Calu3 (cell line): ENCODE results near the gene CCDC15. TPM values are rescaled to one million over a fixed set of nuclear protein-coding genes. Genes with fewer than 3 reads are reported as not detected.

Experiments used
- BruUV-seq: library from RNA; stranded (reverse); fragments of 400-500 nt; replicated peaks from 2 replicates; lab custom pipeline; 2021; lab: Mats Ljungman, UMichigan
- CTCF ChIA-PET: fragments of 300-600 bp; sonication (Branson Sonifier 250); formaldehyde crosslinking; loops from one replicate; lab custom pipeline; 2022; ENCODE audit warnings: antibody characterized with exemption; lab: Charles Lee
- DNase-seq: peaks from one replicate; pipeline ENCODE4 v3.0.0; 2022
- H3K27ac Mint-ChIP-seq: one replicate; pipeline ENCODE4 v1.8.0; 2022; ENCODE audit warnings: mixed read lengths; ENCODE audit not compliant: unreplicated experiment
- H3K27me3 Mint-ChIP-seq: one replicate; pipeline ENCODE4 v1.8.0; 2022; ENCODE audit warnings: mixed read lengths; ENCODE audit not compliant: unreplicated experiment
- H3K36me3 Mint-ChIP-seq: one replicate; pipeline ENCODE4 v1.8.0; 2022; ENCODE audit warnings: mild to moderate bottlenecking, moderate library complexity, mixed read lengths; ENCODE audit not compliant: insufficient read depth, unreplicated experiment
- H3K4me1 Mint-ChIP-seq: one replicate; pipeline ENCODE4 v1.8.0; 2022; ENCODE audit warnings: mild to moderate bottlenecking, low read depth, mixed read lengths; ENCODE audit not compliant: unreplicated experiment
- H3K4me3 Mint-ChIP-seq: one replicate; pipeline ENCODE4 v1.8.0; 2022; ENCODE audit warnings: mild to moderate bottlenecking, low read depth, moderate library complexity, mixed read lengths; ENCODE audit not compliant: unreplicated experiment
- H3K9me3 Mint-ChIP-seq: one replicate; pipeline ENCODE4 v1.8.0; 2022; ENCODE audit warnings: low read depth, mixed read lengths; ENCODE audit not compliant: unreplicated experiment
- CTCF ChIP-seq: fragments of 200-600 bp; IDR thresholded peaks from one replicate; pipeline ENCODE4 v1.8.0; 2022; ENCODE audit warnings: antibody characterized with exemption; ENCODE audit not compliant: unreplicated experiment
- intact Hi-C: fragments of 100-400 bp; cut with micrococcal nuclease; formaldehyde crosslinking; loops from one replicate; pipeline ENCODE4 v1.10.0; 2022; ENCODE audit not compliant: unreplicated experiment
- total RNA-seq: library from RNA; stranded (reverse); gene quantifications from 2 replicates; pipeline ENCODE4 v1.2.3, GENCODE V29; 2022

Gene CCDC15
- total RNA-seq, 1 experiment from 2014 or later, result 2.3 TPM

DNA sequence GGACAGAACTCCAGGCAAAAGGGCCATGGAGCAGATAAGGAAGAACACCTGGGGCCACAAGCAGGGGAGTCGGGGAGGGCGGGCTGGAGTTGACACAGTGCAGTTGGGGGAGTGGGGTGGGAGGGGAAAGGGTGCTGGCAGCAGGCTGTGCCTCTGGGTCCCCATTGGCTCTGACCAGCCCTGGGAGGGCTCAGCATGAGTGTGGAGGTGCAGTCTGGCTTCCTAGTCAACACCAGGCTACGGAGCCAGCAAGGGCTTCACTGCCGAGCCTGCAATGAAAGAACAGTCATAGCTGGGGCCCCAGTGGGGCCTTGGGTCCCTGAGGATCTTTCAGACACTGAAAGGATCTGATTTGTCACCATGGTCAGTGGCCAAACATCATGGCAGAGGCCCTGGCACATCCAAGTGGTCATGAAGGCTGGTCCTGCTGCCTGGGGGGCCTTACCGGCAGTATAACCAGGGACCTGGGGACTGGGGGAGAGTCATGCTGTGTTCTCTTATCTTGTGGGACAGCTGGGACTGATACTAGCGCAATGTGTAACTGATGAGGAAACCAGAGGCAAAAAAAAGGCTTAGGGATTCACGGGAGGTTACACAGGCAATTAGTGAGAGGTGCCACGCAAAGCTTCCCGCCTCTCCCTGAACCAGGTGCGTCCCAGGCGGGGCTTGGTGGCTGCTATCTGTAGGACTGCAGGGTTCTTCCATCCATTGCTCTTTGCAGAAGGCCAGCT, 120.7 kb downstream of the CCDC15 start:
- H3K9me3 Mint-ChIP-seq, result no peaks in the 10 kb centered on the region
- CTCF ChIA-PET, result no interaction called here
- no TSS peak for BruUV-seq
- H3K27me3 Mint-ChIP-seq, result no peaks in the 10 kb centered on the region
- DNase-seq, result no peak
- peaks cover 23% of the 10 kb centered on the region for H3K4me1 Mint-ChIP-seq
- intact Hi-C loops, result no loop called here
- TF ChIP-seq CTCF, result no peak
- no peaks in the 10 kb centered on the region for H3K36me3 Mint-ChIP-seq
- H3K4me3 Mint-ChIP-seq, result no peak overlapping the region
- H3K27ac Mint-ChIP-seq, result no peak overlapping the region

DNA sequence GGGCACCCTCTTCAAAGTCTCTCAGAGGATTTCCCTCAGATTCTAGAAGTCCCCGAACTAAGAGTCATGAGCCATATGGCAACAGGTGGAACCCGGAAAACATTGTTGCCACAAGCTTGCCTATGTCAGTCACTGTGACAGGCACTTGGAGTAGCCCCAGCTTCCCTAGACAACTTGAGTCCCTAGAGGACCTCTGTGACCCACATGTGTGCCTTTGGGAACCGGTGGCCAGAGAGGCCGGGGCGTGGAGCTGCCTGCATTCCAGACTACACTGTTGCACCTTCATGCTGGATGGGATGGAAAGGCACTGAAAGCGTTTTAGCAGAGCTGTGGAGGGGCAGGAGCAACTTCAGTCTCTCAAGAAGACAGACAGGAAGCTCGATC, 121.2 kb downstream of the CCDC15 start:
- H3K27ac Mint-ChIP-seq, result no peak overlapping the region
- no peak for DNase-seq
- H3K4me3 Mint-ChIP-seq, result no peak overlapping the region
- no peaks in the 10 kb centered on the region for H3K27me3 Mint-ChIP-seq
- CTCF ChIA-PET, result no interaction called here
- H3K4me1 Mint-ChIP-seq, result peaks cover 17% of the 10 kb centered on the region
- no peaks in the 10 kb centered on the region for H3K36me3 Mint-ChIP-seq
- intact Hi-C loops, result no loop called here
- no TSS peak for BruUV-seq
- TF ChIP-seq CTCF, result no peak
- H3K9me3 Mint-ChIP-seq, result no peaks in the 10 kb centered on the region

DNA sequence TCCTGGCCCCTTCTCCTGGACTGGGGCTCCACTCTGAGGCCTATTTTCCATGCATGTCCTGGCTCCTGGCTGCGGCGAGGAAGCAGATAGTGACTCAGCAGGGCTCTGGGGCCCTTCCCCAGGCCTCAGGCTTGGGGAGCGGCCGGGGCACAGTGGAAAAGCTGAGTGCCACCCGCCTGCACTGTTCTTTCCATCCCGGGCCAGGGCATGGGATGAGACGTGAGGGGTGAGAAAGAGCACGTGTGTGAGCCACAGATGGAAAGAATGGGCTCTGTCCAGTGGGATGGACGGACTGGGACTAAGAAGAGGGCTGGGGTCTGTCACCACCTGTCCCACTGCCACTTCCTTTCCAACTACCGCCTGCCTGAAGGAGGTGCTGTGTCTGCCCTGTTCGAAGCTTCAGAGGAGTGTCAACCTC, 121.9 kb downstream of the CCDC15 start:
- intact Hi-C loops, result no loop called here
- Mint-ChIP-seq H3K4me1 (peaks cover 11% of the 10 kb centered on the region), H3K27me3 (no peaks in the 10 kb centered on the region), H3K36me3 (no peaks in the 10 kb centered on the region), H3K27ac (no peak overlapping the region), H3K9me3 (no peaks in the 10 kb centered on the region), H3K4me3 (no peak overlapping the region)
- no peak for TF ChIP-seq CTCF
- CTCF ChIA-PET, result no interaction called here
- no peak for DNase-seq
- no TSS peak for BruUV-seq

GRCh38 chr11:125076378-125076945, 122.5 kb downstream of the CCDC15 start:
- Mint-ChIP-seq H3K36me3 (no peaks in the 10 kb centered on the region), H3K4me1 (peaks cover 5% of the 10 kb centered on the region), H3K27ac (no peak overlapping the region), H3K4me3 (no peak overlapping the region), H3K27me3 (no peaks in the 10 kb centered on the region), H3K9me3 (no peaks in the 10 kb centered on the region)
- intact Hi-C loops, result no loop called here
- CTCF ChIA-PET, result no interaction called here
- no TSS peak for BruUV-seq
- DNase-seq, result no peak
- no peak for TF ChIP-seq CTCF
